GM19239 (cell line): Measurements from ENCODE around the gene RUFY1.
"Not testable (repeated sequence)": the region's sequence is repeated elsewhere in the genome, so short reads cannot be mapped to it uniquely, and the experiment has no call there.

ENCODE experiments used
- DNase-seq: peaks from one replicate; pipeline ENCODE4 v3.0.0; 2011; ENCODE audit warnings: low spot score; ENCODE audit not compliant: insufficient read length
- FAIRE-seq: peaks from 2 replicates; lab custom pipeline; 2011; peaks lifted over from hg19 to GRCh38; lab: Jason Lieb, UNC

RUFY1 gene, protein sequence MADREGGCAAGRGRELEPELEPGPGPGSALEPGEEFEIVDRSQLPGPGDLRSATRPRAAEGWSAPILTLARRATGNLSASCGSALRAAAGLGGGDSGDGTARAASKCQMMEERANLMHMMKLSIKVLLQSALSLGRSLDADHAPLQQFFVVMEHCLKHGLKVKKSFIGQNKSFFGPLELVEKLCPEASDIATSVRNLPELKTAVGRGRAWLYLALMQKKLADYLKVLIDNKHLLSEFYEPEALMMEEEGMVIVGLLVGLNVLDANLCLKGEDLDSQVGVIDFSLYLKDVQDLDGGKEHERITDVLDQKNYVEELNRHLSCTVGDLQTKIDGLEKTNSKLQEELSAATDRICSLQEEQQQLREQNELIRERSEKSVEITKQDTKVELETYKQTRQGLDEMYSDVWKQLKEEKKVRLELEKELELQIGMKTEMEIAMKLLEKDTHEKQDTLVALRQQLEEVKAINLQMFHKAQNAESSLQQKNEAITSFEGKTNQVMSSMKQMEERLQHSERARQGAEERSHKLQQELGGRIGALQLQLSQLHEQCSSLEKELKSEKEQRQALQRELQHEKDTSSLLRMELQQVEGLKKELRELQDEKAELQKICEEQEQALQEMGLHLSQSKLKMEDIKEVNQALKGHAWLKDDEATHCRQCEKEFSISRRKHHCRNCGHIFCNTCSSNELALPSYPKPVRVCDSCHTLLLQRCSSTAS

DNA sequence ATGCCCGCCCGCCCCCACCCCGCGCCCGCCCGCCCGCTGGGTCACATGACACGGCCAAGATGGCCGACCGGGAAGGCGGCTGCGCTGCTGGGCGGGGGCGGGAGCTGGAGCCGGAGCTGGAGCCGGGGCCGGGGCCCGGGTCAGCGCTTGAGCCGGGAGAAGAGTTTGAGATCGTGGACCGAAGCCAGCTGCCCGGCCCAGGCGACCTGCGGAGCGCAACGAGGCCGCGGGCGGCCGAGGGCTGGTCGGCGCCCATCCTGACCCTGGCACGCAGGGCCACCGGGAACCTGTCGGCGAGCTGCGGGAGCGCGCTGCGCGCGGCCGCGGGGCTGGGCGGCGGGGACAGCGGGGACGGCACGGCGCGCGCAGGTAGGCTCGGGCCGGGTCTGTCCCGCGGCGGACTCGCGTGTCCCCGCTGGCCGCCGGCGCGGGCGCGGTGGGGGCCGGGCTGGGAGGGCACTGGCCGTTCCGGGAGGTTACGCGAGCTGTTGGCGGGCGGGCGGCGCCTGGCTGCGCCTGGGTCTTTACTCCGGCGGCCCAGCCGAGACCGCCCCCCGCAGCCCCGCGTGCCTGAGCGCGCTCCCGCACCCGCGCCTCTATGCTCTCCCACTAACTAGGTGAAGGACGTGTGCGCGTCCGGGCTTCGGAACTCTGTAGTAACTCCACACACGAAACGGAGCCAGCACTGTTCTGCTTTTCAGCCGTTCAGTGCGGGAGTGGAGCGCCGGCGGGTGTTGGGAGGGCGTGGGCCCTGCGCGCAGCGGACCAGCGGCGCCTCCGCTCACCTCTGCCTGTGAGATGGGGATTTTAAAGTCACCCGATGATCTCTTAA, at the start of gene RUFY1:
TSS of gene RUFY1 (plus strand) at position 44 of the 832 bp plus-strand sequence. CDS start at position 60, 16 bp downstream.
- FAIRE-seq (peak; percentile 65), DNase-seq (peak; percentile 80)

DNA sequence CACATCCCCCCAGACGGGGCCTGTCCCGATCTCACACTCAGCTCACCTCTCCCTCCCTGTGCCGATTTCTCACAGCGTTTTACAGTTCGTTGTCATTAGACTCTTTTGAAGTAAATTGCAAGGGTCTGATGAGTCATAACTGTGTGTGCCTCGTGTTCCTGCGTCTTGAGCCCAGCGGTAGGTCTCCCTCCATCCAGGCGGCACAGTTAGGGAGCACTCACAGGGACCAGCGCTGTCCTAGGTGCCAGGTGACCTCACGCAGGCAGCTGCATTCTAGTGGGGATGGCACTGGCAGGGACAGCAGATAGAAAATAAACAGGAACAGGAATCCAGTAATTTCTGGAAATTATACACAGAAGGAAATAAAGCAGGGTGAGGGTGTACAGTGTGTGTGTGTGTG, 48.4 kb upstream of the RUFY1 start:
- not testable (repeated sequence) for FAIRE-seq, DNase-seq

DNA sequence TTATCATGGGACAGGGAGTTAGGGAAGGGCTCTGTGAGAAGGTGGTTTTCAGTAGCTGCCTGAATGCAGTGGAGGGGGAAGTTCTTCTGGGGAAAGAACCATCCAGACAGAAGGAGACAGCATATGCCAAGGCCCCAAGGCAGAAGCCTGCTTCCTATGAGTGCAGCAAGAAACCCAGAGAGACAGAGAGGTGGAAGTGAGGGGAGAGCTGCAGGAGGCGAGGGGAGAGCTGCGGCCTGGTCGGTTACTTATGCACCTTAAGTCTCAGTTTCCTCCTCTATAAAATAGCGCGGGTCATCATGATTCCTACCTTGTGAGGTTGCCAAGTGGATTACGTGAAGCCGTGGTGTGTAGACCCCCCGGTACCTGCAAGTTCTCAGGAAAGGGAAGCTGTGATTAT, 47.9 kb upstream of the RUFY1 start:
- not testable (repeated sequence) for DNase-seq, FAIRE-seq

DNA sequence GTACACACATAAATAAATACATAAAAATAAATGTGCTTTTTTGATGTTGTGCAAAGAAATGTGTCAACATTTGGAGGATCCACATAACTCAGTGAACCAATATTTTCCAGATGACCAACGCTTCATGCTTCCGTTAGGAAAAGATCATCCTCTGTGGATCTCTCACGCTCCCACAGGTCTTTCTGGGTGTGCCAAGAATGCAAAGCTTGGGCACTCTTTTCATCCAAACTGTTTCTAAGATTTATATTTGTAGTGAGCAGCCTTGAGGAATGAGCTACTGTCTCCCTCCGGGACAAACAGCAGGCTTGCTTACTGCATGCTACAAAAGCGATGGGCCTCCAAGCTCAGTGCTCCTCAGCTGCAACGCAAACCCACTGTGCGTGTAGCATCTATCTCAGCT, 46.2 kb upstream of the RUFY1 start:
- FAIRE-seq (no peak), DNase-seq (no peak)

DNA sequence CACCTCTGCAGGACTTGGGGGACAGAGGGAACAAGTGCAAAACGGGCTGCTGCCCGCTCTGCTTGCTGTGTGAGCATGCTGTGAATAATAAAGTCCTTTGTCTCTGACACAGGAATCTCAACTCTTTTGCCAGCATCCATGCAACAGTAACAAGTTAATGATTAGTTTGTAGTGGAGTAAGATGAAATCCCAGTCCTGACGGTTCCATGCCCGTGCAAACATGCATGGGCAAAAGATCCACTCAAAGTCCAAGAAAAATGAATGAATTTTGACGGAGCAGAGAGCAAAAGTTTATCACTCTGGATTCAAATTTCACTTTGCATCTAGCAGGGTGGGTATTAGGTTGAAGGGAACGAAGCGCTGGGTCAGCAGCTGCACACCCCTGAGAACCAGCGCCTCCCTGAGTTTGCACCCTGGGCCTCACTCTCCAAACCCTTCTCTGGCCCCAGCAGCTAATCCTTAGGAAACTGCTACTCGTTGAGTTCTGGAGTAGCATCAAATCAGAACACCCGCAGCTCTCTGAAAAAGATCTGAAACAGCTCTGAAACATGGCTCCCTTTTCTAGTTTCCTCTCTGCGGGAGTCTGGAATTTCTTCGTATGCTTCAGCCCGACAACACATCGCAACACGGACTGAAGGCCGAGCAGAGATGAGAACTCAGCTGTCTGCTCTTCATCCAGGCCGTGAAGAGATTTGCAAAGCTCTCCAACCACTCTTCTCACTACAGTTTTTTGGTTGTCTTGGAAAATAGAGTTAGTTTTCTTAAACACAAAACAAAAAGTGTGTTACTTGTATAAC, 45.6 kb upstream of the RUFY1 start:
- FAIRE-seq: no peak

DNA sequence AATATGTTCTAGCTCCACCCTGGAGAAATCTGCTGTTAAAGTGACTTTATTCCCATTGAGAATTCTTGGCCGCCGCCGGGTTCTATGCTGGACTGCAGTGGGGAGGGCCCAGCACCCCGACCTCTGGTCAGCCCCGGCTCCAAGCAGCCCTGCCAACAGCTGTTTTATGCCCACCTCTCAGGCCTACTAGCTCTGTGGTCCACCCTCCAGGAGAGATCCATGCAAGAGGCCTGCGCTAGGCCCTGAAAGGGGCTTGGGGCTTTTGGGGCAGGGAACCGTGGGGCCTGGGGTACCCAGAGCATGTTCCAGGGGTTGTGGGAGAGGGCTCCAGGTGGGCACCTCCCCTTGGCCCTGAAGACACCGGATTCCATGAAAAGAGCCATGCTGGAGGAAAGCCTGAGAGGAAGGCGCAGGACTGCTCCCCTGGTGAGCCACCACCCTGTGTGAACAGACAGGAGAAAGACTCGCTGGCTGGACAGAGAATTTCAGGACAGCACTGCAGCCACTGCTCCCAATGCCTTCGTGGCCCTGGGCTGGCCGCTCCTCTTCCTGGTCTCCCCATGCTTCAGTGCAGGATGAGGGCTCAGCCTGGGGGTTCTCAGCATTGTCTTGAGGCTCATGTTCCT, 44.6 kb upstream of the RUFY1 start:
- DNase-seq (no peak), FAIRE-seq (no peak)

More for the DNA sequence above, 45.6 kb upstream of the RUFY1 start:
- no peak for DNase-seq

DNA sequence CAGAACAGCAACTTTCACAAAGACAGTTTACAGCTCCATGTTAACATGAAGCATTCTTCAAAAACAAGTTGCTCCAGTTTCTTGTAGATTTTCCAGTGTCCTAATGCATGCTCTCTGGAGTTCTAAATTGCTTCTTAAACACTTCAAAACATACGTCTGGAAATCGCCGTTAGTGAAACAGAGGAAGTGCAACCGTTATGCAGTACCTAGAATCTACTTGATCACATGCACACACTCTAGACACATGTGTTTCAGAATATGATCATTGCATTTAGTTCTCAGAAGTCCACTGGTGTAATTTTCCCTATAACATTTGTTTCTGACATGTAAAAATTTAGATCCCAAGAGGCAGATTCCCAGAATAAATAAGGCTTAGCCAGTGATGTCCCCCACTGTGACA, 41.1 kb upstream of the RUFY1 start:
- no peak for FAIRE-seq
- no peak for DNase-seq

DNA sequence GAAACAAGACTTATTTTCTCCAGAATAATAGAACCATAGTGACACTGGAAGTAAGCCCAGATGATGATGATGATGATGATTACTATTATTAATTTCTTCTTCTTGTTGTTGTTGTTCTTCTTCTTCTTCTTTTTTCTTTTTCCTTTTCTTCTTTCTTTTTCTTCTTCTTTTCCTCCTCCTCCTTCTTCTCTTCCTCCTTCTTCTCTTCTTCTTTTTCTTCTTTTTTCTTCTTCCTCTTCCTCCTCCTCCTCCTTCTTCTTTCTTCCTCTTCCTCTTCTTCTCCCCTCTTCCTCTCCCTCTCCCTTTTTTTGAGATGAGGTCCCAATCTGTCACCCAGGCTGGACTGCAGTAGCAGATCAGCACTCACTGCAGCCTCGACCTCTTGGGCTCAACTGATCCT, 40.5 kb upstream of the RUFY1 start:
- DNase-seq (no peak), FAIRE-seq (no peak)

DNA sequence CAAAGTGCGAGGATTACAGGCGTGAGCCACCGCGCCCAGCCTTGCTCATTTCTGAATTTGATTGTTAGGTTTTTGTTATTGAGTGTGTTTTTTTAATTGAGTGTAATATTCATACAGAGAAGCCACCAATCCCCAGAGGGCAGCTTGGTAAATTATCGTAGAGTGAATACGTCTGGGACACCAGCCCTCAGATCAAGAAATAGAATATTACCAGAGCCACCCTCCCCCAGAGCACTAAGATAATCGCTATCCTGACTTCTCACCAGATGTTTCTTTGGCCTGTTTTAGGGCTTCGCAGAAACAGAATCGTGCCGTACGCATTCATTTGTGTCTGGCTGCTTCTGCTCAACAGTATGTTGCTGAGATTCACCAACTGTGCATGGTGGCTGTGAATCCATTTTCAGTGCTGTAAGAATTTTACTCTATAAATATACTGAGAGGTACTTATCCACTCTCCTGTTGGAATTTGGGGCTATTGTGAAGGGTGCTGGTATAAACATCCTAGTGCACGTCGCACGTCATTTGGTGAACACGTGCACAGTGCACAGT, 37.8 kb upstream of the RUFY1 start:
- FAIRE-seq (no peak), DNase-seq (no peak)

DNA sequence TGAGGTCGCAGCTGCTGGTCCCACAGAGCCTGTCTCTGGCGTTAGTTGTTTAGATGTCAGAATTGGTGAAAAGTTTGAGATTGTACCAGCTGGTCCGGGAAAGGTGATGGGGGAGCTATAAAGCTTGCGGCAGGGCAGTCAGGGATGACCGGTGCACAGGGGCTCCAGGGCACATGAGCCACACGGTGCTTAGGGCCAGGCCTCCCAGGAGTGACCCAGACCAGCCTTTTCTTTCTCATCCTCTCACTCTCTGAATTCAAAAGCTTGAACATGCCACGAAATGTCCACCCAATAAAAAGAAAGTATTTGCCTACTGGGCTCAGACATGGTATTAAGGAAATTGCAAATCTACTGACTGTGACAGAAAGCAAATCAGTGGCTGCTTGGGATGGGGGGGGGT, 34.9 kb upstream of the RUFY1 start:
- FAIRE-seq, DNase-seq: not testable (repeated sequence)

DNA sequence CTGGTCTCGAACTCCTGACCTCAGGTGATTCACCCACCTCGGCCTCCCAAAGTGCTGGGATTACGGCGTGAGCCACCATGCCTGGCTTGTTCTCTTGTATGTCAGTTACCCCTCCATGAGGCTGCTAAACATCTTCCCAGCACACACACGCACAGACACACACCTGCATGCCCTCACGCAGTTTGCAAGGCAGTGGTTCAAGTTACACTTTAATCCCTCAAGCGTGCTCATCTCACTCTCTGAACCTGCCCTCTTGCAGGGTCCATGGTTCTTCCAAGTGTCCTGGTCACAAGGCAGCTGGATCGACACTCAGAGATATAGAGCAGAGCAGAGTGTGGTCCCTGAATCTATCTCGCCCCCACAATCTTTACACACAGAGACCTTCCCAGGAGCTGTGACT, 34.1 kb upstream of the RUFY1 start:
- no peak for FAIRE-seq

DNA sequence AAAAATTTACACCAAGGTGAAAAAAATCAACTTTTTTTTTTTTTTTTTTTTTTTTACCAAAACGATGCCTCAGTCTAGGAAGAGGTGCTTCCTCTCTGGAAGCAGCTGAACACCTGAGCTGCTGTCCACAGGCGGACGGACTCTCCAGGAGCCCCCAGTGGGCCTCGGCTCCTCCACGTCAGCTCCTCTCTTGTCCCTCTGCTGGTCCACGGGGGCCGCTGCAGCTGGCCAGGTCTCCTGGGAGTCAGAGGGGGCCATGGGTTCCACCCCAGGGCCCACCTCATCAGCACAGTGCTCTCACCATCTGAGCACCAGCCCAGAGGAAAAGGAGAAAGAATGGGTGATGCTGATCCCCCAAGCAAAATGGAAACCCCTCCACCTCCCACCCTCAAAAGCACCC, 32.6 kb upstream of the RUFY1 start:
- not testable (repeated sequence) for DNase-seq, FAIRE-seq

More for the DNA sequence above, 34.1 kb upstream of the RUFY1 start:
- no peak for DNase-seq

DNA sequence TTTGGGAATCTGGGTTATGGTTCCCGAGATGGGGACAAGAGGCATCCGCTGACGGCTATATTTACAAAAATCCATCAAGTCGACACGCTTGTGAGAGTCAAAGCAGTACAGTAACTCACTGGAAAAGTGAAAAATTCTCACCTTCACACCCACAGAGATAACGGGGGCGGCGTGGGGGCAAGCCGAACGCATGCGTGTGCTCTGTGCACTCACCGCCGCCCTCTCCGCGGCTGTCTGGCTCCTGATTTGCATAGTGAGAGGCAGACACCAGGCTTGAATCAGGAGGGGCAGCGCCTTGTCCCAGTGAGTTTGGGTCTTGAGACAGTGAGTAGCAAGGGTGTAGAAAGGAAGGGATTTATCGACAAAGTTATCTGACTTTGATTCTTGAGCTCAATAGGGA, 32.0 kb upstream of the RUFY1 start:
- not testable (repeated sequence) for DNase-seq
- peak; percentile 35 for FAIRE-seq

DNA sequence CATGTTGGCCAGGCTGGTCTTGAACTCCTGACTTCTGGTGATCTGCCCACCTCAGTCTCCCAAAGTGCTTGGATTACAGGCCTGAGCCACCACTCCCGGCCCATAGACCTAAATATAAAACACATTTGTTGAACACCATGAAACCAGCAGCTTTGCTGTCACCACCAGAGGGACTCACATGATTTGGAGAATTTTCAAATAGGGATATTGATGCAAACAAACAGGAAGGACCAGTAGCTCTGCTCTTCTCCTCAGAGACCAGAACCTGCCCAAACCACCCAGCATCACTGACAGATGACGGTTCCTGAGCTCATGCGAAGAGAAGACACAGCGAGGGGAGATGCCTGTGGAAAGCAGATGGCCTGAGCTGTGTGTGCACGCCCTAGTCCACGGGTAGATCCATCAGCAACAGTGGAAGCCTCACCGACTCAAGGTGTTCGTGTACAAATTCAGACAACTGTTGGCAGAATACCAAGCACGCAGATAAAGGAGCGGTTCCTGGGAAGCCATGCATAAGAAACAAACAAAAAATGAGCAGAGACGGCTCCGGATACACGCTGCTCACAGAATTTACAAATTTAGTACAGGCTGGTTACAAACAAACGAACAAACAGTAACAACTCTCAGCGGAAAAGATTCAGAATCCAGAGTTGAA, 30.8 kb upstream of the RUFY1 start:
- not testable (repeated sequence) for FAIRE-seq, DNase-seq

DNA sequence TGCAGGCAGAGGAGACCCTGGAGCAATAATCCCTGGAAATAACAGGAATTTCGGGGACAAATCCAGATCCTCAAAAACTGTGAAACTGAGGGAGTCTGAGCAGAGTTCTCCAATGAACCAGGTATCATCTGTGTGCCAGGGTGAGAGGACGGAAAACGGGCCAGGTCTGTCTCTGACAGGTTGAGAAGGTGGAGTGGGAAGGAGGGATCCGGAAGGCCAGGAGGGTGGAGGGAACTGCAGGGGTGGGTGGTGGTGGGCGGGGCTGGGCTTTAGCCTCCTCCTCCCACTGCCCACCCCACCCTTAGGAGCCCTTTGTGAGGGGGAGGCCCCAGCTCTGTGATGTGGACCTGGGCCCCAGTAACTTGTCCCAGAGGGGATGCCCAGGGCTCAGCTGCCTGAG, 28.2 kb upstream of the RUFY1 start:
- not testable (repeated sequence) for FAIRE-seq, DNase-seq

DNA sequence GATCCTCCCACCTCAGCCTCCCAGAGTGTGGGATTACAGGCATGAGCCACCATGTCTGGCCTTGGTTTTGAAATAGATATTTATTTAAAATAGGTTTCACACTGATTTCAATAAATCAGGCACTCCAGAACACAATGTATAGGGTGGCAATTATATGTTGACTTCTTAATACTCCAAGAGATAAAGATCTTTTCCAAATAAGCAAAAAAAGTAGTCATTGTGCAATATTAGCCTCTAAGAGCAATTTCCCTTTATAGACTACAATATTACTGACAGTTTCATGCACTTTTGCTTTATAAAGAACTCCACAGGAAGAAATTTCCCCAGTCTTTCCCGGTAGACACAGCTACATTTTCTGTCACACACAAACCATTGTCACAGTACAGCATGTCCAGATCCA, 23.4 kb upstream of the RUFY1 start:
- FAIRE-seq: no peak
- no peak for DNase-seq

DNA sequence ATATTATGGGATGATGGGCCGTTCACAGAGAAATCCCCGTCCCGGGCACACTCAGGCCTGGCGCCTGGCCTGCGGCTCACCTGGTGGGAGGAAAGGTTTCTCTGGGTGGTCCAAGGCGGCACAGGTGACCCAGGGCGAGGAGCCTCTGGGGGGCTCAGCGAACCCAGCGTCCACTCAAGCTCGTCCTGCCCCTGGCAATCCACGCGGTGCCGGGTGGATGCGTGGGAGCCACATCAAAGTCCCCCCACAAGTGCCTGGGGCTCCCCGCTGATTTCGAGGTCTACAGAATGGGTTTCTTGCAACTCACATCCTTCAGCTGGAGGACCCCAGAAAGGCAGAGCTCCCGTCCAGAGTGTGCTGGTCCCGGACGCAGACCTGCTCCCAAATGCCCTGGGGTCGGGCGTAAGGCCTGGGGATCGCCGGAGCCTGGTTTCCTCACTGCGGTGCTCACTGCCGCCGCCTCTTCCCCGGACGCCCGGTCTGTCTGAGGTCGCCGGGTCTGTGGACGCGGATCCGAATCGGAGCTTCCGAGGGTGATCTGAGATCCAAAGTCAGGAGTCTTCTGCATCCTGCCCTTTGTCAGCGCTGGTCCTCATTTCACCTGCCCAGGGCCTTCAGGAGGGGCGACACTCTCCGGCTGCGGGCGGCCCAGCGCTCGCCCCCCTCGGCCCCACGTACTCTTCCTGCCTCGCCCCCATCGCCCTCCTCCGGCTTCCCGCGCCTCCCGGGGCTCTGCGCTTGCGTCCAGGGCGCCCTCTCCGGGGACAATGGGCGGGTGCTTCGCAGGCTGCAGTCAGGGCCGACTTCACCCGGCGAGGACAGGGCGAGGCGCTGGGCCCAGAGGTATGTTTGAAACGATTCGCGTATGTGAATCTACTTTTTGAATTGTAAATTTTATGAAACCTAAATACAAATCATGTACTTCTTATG, 20.0 kb upstream of the RUFY1 start:
- FAIRE-seq: peak; percentile 83
- DNase-seq: peak; percentile 64
